GM12878 (cell line): Measurements from ENCODE around the gene POLG. TPM values are rescaled to one million over a fixed set of nuclear protein-coding genes. Genes with fewer than 3 reads are reported as not detected.

Source experiments
- BACH1 ChIP-seq: fragments of 450-650 bp; IDR thresholded peaks from 2 replicates; pipeline ENCODE4 v1.6.1; 2017; ENCODE audit warnings: mild to moderate bottlenecking, borderline replicate concordance
- CBX5 ChIP-seq: sonication (generic); IDR thresholded peaks from 2 replicates; pipeline ENCODE4 v1.6.1; 2016; ENCODE audit warnings: low read depth, moderate library complexity, mild to moderate bottlenecking, inconsistent platforms
- E2F8 ChIP-seq: fragments of 450-650 bp; IDR thresholded peaks from 2 replicates; pipeline ENCODE4 v1.6.1; 2018; ENCODE audit warnings: mild to moderate bottlenecking, low read depth, moderate library complexity; ENCODE audit not compliant: partially characterized antibody
- HDGF ChIP-seq: fragments of 450-650 bp; IDR thresholded peaks from 2 replicates; pipeline ENCODE4 v1.6.1; 2016; ENCODE audit warnings: antibody characterized with exemption
- LARP7 ChIP-seq: fragments of 450-650 bp; IDR thresholded peaks from 2 replicates; pipeline ENCODE4 v1.6.1; 2017; ENCODE audit warnings: mild to moderate bottlenecking
- NR2C1 ChIP-seq: fragments of 450-650 bp; IDR thresholded peaks from 2 replicates; pipeline ENCODE4 v1.6.1; 2017; ENCODE audit warnings: antibody characterized with exemption, mild to moderate bottlenecking, moderate library complexity
- PBX3 ChIP-seq: IDR thresholded peaks from 2 replicates; pipeline ENCODE4 v1.6.1; 2011; ENCODE audit warnings: mild to moderate bottlenecking, low read depth, low read length, moderate library complexity; ENCODE audit not compliant: insufficient replicate concordance
- SP1 ChIP-seq: IDR thresholded peaks from one replicate; pipeline ENCODE4 v1.6.1; 2011; ENCODE audit warnings: low read depth, low read length
- polyA plus RNA-seq, 11 experiments: library from polyadenylated mRNA; depleted of rRNA in 4 of 11; unstranded in 6 of 11; stranded (reverse) in 5 of 11; fragments of >200 nt; fragmentation: Nextera tagmentation in 4 of 11; fragmentation: Illumina TruSeq in 1 of 11; extraction: Ambion mirVana in 4 of 11; extraction: Trizol in 1 of 11; gene quantifications; 1 replicate in 1 of 11; 2 replicates in 10 of 11; pipeline versions ENCODE4 v1.2.1 to v1.2.3, GENCODE V29; 2011 to 2016; ENCODE audit warnings: inconsistent platforms in 2 of 11, missing spikeins in 2 of 11, low read depth in 1 of 11
- total RNA-seq, 4 experiments: library from RNA; depleted of rRNA in 3 of 4; stranded (reverse); fragments of >200 nt in 3 of 4; fragmentation: Illumina TruSeq in 1 of 4; extraction: Trizol in 1 of 4; gene quantifications; 2 replicates each; pipeline versions ENCODE4 v1.2.1 to v1.2.3, GENCODE V29; 2013 to 2021
- TF ChIP-seq, protein P1 (sequence below): fragments of 450-650 bp; conservative IDR thresholded peaks from 2 replicates; pipeline ENCODE4 v1.6.1; 2017; ENCODE audit warnings: mild to moderate bottlenecking, moderate library complexity

The POLG gene
- total and polyA plus RNA-seq, 10 of the 15 experiments (the other 5 are each of a cell fraction or from before 2014, with no cell fraction given): 14.8 to 71.1 (median 33.0) TPM

DNA sequence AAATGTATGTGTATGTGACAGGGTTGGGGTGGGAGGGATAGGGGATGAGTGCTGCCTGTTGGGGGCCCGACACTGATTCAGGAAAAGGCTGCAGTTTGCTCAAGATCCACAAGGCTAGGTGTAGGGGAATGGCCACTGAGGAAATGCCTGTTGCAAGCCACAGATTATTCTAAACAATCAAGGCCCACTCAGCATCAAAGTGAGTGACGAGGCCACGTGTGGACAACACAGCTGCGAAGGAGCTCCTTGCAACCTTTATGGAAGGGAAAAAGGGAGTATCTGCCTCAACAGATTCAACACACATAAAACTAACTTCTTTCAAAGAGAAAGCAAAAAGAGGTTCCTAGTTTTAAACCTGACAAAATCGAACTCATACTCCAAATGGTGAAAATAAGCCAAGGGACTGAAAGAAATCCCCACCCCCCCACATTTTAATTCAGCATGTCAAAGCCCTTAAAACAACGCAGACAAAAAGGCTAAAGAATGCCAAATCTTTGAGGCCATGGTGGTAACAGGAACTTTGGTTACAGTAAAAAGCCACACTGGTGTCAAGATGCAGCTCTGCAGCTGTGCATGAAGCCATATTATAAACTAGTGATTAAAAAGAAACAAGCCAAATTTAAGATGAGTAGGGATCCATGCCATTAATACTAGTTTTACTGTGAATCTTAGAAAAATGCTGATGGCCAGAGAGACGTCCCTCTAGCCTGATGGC is 3.6 kb downstream of the POLG start (continued):
- TF ChIP-seq E2F8 (no peak), NR2C1 (no peak), HDGF (no peak), PBX3 (no peak), LARP7 (no peak), SP1 (no peak), BACH1 (no peak), CBX5 (no peak)
- TF ChIP-seq, protein P1, sequence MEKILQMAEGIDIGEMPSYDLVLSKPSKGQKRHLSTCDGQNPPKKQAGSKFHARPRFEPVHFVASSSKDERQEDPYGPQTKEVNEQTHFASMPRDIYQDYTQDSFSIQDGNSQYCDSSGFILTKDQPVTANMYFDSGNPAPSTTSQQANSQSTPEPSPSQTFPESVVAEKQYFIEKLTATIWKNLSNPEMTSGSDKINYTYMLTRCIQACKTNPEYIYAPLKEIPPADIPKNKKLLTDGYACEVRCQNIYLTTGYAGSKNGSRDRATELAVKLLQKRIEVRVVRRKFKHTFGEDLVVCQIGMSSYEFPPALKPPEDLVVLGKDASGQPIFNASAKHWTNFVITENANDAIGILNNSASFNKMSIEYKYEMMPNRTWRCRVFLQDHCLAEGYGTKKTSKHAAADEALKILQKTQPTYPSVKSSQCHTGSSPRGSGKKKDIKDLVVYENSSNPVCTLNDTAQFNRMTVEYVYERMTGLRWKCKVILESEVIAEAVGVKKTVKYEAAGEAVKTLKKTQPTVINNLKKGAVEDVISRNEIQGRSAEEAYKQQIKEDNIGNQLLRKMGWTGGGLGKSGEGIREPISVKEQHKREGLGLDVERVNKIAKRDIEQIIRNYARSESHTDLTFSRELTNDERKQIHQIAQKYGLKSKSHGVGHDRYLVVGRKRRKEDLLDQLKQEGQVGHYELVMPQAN: no peak
